SH-SY5Y (cell line): Measurements from ENCODE around the gene PNISR.

ENCODE experiments used
- GATA2 ChIP-seq: IDR thresholded peaks from 2 replicates; pipeline ENCODE4 v1.6.1; 2011; ENCODE audit warnings: mild to moderate bottlenecking, low read depth, low read length
- GATA3 ChIP-seq: IDR thresholded peaks from 2 replicates; pipeline ENCODE4 v1.6.1; 2011; ENCODE audit warnings: low read depth, mild to moderate bottlenecking, low read length, moderate library complexity

GRCh38 chr6:99467509-99468106, 42.5 kb upstream of the PNISR start:
- TF ChIP-seq GATA3 (no peak), GATA2 (no peak)
